Bladder microvascular endothelial cell (primary cell): ENCODE results near the gene TRIM7. TPM values are rescaled to one million over a fixed set of nuclear protein-coding genes. Genes with fewer than 3 reads are reported as not detected.

Experiments
- total RNA-seq: library from RNA; depleted of rRNA; stranded (reverse); fragments of >200 nt; gene quantifications from 2 replicates; pipeline ENCODE4 v1.2.3, GENCODE V29; 2014

The TRIM7 gene
- total RNA-seq, result 2.0 and 8.6 TPM in 2 replicates

DNA sequence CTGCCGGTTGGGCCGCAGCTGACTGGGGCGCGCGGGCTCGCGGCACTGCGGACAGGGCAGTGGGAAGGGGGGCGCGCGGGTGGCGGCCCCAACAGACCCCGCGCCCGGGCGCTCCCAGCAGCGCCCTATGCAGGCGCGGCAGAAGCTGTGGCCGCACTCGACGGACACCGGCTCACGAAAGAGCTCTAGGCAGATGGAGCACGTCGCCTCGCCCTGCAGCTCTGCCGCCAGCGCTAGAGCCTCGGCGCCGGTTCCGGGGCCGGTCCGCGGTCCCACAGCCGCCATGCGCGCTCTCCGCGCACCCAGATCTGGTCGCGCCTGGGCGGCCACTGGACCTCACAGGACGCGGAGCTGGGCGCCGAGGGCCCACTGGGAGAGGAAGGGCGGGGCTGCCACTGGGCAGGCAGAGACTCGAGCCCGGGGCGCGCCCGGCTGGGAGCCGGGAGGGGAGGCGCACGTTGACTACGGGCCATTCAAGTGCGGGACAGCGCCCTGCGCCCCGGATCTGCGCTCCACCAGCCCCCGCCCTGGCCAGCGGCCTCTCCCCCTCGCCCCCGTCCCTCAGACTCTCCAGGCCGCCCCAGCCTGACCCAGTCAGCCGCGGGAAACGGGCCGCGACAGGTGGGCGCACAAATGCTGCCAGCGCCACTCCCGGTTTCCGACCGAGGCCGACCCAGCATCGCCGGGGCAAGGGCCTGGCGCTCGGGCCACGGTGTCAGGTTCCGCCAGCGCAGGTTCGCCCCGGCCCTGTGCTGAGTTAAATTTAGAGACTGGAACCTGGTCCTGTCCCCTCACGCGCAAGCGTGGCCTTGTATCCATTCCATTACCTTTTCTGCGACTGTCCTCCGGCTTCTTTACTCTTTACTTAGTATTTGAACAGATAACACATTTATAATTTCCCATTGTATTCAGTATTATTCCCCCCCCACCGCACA lies at the start of gene TRIM7:
TRIM7 (minus strand) TSS at position 371 of the 935 bp plus-strand sequence; CDS start at position 285, 86 bp downstream.

DNA sequence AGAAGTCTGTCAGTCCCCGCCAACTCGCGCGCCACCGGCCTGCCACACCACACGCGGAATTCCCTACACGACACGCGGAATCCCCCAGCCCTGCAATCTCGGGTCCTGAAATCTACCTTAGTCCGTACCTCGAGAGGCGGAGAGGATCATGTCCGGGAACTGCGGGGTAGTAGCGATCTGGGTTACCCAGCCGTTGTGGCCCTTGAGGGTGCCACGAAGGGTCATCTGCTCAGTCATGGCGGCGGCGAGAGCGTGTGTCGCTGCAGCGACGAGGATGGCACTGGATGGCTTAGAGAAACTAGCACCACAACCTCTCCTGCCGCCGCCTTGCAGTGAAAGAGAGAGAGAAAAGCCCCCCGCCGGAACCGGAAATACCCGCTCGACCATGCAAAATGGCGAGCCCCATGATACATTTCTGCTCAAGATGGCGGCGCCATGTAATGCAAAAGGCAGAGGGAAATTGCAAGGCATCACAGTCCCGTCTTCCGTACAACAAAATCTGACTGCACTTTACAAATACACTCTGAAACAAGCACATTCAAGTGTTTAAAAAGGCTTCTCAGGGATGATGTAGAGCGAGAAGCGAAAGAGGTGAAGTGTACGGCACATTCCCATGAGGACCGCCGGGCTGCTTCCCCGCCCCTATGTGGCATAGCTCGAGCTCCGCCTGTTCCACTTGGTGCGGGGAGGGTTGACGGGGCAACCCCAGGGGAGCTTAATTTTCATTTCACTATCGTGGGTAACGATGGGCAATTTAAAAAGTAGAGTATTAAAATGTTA lies 38.8 kb upstream of the TRIM7 start, which contains the start of gene RACK1:
RACK1 (minus strand) TSS at position 343 of the 780 bp plus-strand sequence; CDS start at position 237, 106 bp downstream.

DNA sequence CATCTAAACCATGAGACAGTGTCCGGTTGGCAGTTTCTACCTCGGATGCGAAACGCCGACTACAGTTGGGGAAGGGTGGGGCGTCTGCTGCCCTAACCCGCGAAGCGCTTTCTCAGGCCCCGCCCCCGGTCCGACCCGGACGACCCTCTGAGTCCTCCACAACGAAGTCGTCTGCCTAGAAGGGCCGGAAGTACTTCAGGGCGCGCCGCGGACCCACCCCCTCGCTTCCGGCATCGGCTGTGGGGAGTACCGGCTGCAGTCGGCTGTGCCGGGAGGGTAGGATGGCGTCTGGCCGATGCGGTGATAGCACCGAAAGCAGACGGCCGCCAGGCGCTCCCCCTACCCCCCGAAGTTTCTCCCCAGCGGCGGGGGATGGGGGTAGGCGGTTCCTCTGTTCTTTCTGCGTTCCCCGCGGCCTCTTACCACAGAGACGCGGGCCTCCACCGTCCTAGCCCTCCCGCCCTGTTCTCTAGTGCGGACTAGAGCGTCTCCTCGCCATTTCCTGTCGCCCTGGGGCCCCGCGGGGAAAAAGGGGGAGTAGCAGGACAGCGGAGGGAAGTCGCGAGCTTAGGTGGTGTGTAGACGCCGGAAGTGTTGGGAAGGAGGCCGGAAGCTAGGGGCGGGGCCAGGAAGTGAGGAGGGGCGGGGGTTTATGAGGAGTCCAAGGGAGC lies 18.2 kb upstream of the TRIM7 start, which contains the start of gene TRIM41:
TRIM41 (plus strand) TSS at position 224 of the 671 bp plus-strand sequence. CDS start 719 bp downstream, outside the sequence.

DNA sequence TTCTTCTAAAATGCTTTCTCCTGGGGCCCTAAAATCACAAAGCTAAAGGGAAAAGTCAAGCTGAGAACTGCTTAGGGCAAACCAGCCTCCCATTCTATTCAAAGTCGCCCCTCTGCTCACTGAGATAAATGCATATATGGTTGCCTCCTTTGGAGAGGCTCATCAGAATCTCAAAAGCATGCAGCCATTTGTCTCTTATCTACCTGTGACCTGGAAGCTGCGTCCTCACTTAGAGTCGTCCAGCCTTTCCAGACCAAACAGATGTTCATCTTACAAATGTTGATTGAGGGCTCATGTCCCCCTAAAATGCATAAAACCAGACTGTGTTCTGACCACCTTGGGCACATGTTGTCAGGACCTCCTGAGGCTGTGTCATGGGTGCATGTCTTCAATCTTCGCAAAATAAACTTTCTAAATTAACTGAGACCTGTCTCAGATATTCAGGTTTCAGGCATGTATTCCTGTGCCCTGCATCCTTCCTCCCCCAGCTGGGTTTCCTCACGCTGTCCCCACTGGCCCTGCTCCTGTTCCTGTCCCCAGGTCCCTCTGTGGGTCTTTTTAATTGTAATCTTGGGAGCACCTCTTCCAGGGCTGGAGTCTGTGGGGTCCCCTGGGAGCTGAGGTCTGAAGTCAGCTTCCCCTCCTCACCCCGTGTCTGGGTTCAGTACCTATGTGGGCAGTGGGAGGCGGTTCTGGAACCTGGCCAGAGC lies 57.9 kb downstream of the TRIM7 start, which contains the start of gene OR2V2:
OR2V2 (plus strand) TSS at position 660 of the 710 bp plus-strand sequence. CDS start 7,357 bp downstream, outside the sequence.

Other genes with a start within 250 kb of the TRIM7 start
- not detected in 2 replicates for gene BTNL3, start 216.3 kb downstream of the TRIM7 start, total RNA-seq
- 0.13 and 0.81 TPM in 2 replicates for gene BTNL9, start 164.9 kb downstream of the TRIM7 start, total RNA-seq
- not detected in 2 replicates for gene OR2V1, start 74.0 kb downstream of the TRIM7 start, total RNA-seq
- gene OR2V2, start 57.6 kb downstream of the TRIM7 start, total RNA-seq, result not detected in 2 replicates
- gene TRIM41, start 18.1 kb upstream of the TRIM7 start, total RNA-seq, result 7.8 and 11.2 TPM in 2 replicates
- gene RACK1, start 38.7 kb upstream of the TRIM7 start, total RNA-seq, result 3,744 and 4,748 TPM in 2 replicates
- gene TRIM52, start 55.9 kb upstream of the TRIM7 start, total RNA-seq, result 5.8 and 10.3 TPM in 2 replicates
- gene OR4F3, start 162.1 kb upstream of the TRIM7 start, total RNA-seq, result not detected in 2 replicates